Mucosa of stomach (tissue), 1 donor: ENCODE results near the gene DGKE.

Experiments used
- H3K27me3 ChIP-seq: one replicate; pipeline ENCODE4 v1.7.0; 2013; ENCODE audit warnings: mild to moderate bottlenecking, low read length; ENCODE audit not compliant: control insufficient read depth, insufficient read depth
- H3K36me3 ChIP-seq: one replicate; pipeline ENCODE4 v1.7.0; 2013; ENCODE audit warnings: low read length; ENCODE audit not compliant: control insufficient read depth, insufficient read depth
- H3K4me1 ChIP-seq: one replicate; pipeline ENCODE4 v1.7.0; 2013; ENCODE audit warnings: mild to moderate bottlenecking, low read length; ENCODE audit not compliant: control insufficient read depth, insufficient read depth
- H3K4me3 ChIP-seq: one replicate; pipeline ENCODE4 v1.7.0; 2013; ENCODE audit warnings: low read length
- H3K9ac ChIP-seq: one replicate; pipeline ENCODE4 v1.7.0; 2013; ENCODE audit warnings: mild to moderate bottlenecking, low read length, moderate library complexity
- H3K9me3 ChIP-seq: one replicate; pipeline ENCODE4 v1.7.0; 2013; ENCODE audit warnings: mild to moderate bottlenecking, low read length, moderate library complexity; ENCODE audit not compliant: control insufficient read depth
- donor health status: Pancreatic carcinoma.

Gene DGKE

GRCh38 chr17:56867948-56868376 is 34.0 kb downstream of the DGKE start:
- H3K9me3 ChIP-seq = no peaks in the 10 kb centered on the region
- H3K27me3 ChIP-seq = no peaks in the 10 kb centered on the region
- no peak overlapping the region for H3K4me3 ChIP-seq
- H3K9ac ChIP-seq = no peak overlapping the region
- no peaks in the 10 kb centered on the region for H3K36me3 ChIP-seq
- H3K4me1 ChIP-seq = no peaks in the 10 kb centered on the region

GRCh38 chr17:56868716-56869115 is 34.8 kb downstream of the DGKE start:
- H3K9me3 ChIP-seq = no peaks in the 10 kb centered on the region
- no peak overlapping the region for H3K4me3 ChIP-seq
- H3K9ac ChIP-seq = no peak overlapping the region

GRCh38 chr17:56870081-56870651 is 36.2 kb downstream of the DGKE start:
- Histone ChIP-seq H3K9me3 (no peaks in the 10 kb centered on the region), H3K4me3 (no peak overlapping the region), H3K9ac (no peak overlapping the region), H3K36me3 (no peaks in the 10 kb centered on the region), H3K27me3 (no peaks in the 10 kb centered on the region), H3K4me1 (no peaks in the 10 kb centered on the region)

More at GRCh38 chr17:56868716-56869115, 34.8 kb downstream of the DGKE start:
- Histone ChIP-seq H3K4me1 (no peaks in the 10 kb centered on the region), H3K36me3 (no peaks in the 10 kb centered on the region), H3K27me3 (no peaks in the 10 kb centered on the region)

- no peaks in the 10 kb centered on the region for H3K36me3 ChIP-seq
- H3K9ac ChIP-seq = no peak overlapping the region
- no peaks in the 10 kb centered on the region for H3K27me3 ChIP-seq
- H3K4me1 ChIP-seq = peaks cover 4% of the 10 kb centered on the region
- H3K4me3 ChIP-seq = no peak overlapping the region
- no peaks in the 10 kb centered on the region for H3K9me3 ChIP-seq
Measured at GRCh38 chr17:56876766-56877179, 42.8 kb downstream of the DGKE start.

GRCh38 chr17:56879280-56879679 is 45.3 kb downstream of the DGKE start:
- no peak overlapping the region for H3K4me3 ChIP-seq

GRCh38 chr17:56880133-56880532 is 46.2 kb downstream of the DGKE start:
- Histone ChIP-seq H3K36me3 (no peaks in the 10 kb centered on the region), H3K9me3 (no peaks in the 10 kb centered on the region), H3K27me3 (no peaks in the 10 kb centered on the region), H3K9ac (no peak overlapping the region), H3K4me3 (no peak overlapping the region), H3K4me1 (peaks cover 11% of the 10 kb centered on the region)

More at GRCh38 chr17:56879280-56879679, 45.3 kb downstream of the DGKE start:
- no peaks in the 10 kb centered on the region for H3K27me3 ChIP-seq
- H3K9ac ChIP-seq = no peak overlapping the region
- H3K36me3 ChIP-seq = no peaks in the 10 kb centered on the region
- peaks cover 7% of the 10 kb centered on the region for H3K4me1 ChIP-seq
- H3K9me3 ChIP-seq = no peaks in the 10 kb centered on the region

- Histone ChIP-seq H3K4me3 (no peak overlapping the region), H3K4me1 (peaks cover 14% of the 10 kb centered on the region), H3K27me3 (no peaks in the 10 kb centered on the region), H3K36me3 (no peaks in the 10 kb centered on the region), H3K9ac (no peak overlapping the region), H3K9me3 (no peaks in the 10 kb centered on the region)
Measured at GRCh38 chr17:56880571-56880970, 46.6 kb downstream of the DGKE start.

GRCh38 chr17:56881685-56882295 is 47.8 kb downstream of the DGKE start:
- no peaks in the 10 kb centered on the region for H3K36me3 ChIP-seq

GRCh38 chr17:56883616-56884015 is 49.7 kb downstream of the DGKE start:
- Histone ChIP-seq H3K36me3 (no peaks in the 10 kb centered on the region), H3K27me3 (no peaks in the 10 kb centered on the region), H3K4me1 (peaks cover 45% of the 10 kb centered on the region), H3K4me3 (no peak overlapping the region), H3K9me3 (peaks cover 5% of the 10 kb centered on the region), H3K9ac (no peak overlapping the region)

More at GRCh38 chr17:56881685-56882295, 47.8 kb downstream of the DGKE start:
- Histone ChIP-seq H3K9me3 (no peaks in the 10 kb centered on the region), H3K9ac (no peak overlapping the region), H3K4me3 (no peak overlapping the region), H3K27me3 (no peaks in the 10 kb centered on the region), H3K4me1 (peaks cover 27% of the 10 kb centered on the region)

- H3K36me3 ChIP-seq = no peaks in the 10 kb centered on the region
- peaks cover 5% of the 10 kb centered on the region for H3K9me3 ChIP-seq
- H3K4me1 ChIP-seq = peaks cover 48% of the 10 kb centered on the region
- H3K4me3 ChIP-seq = no peak overlapping the region
- no peak overlapping the region for H3K9ac ChIP-seq
- no peaks in the 10 kb centered on the region for H3K27me3 ChIP-seq
Measured at GRCh38 chr17:56884483-56885311, 50.7 kb downstream of the DGKE start.

- H3K9me3 ChIP-seq = peaks cover 5% of the 10 kb centered on the region
- peaks cover 48% of the 10 kb centered on the region for H3K4me1 ChIP-seq
- no peaks in the 10 kb centered on the region for H3K27me3 ChIP-seq
- H3K4me3 ChIP-seq = no peak overlapping the region
- H3K9ac ChIP-seq = no peak overlapping the region
- peaks cover 1% of the 10 kb centered on the region for H3K36me3 ChIP-seq
Measured at GRCh38 chr17:56885312-56885657, 51.3 kb downstream of the DGKE start.

GRCh38 chr17:56886288-56886731 is 52.4 kb downstream of the DGKE start:
- H3K4me3 ChIP-seq = no peak overlapping the region
- peaks cover 48% of the 10 kb centered on the region for H3K4me1 ChIP-seq
- no peaks in the 10 kb centered on the region for H3K27me3 ChIP-seq
- H3K36me3 ChIP-seq = peaks cover 11% of the 10 kb centered on the region
- no peak overlapping the region for H3K9ac ChIP-seq
- peaks cover 5% of the 10 kb centered on the region for H3K9me3 ChIP-seq
